Right atrium auricular region (tissue), 2 donors: ENCODE data around the gene BMPR1A. TPM values are rescaled to one million over a fixed set of nuclear protein-coding genes. Genes with fewer than 3 reads are reported as not detected.
A peak's percentile ranks its signal among the peaks of the same experiment; 100 is the strongest.

Source experiments
- DNase-seq: peaks from one replicate; pipeline ENCODE4 v3.0.0-alpha.2; 2019; ENCODE audit warnings: low spot score
- H3K27ac ChIP-seq, 2 donors: fragments of 200-600 bp; sonication (generic); 1 replicate in 1 of 2; 2 replicates in 1 of 2; pipeline ENCODE4 v1.5.1; 2016 to 2019
- H3K27me3 ChIP-seq, 2 donors: fragments of 200-600 bp; sonication (generic); one replicate each; pipeline versions ENCODE4 v1.5.1 to v1.6.0; 2017 to 2019
- H3K36me3 ChIP-seq: fragments of 200-600 bp; sonication (generic); one replicate; pipeline ENCODE4 v1.5.1; 2016
- H3K4me1 ChIP-seq, 2 donors: fragments of 200-600 bp; sonication (generic); one replicate each; pipeline versions ENCODE4 v1.5.1 to v1.6.0; 2017 to 2019
- H3K4me3 ChIP-seq, 2 donors: fragments of 200-600 bp; sonication (generic); 1 replicate in 1 of 2; 2 replicates in 1 of 2; pipeline ENCODE4 v1.5.1; 2017 to 2019; ENCODE audit warnings: mild to moderate bottlenecking in 1 of 2, moderate library complexity in 1 of 2
- H3K9me3 ChIP-seq, 2 donors: fragments of 200-600 bp; sonication (generic); one replicate each; pipeline ENCODE4 v1.5.1; 2019
- CTCF ChIP-seq, 2 donors: fragments of 200-600 bp; sonication (generic); IDR thresholded peaks; one replicate each; pipeline ENCODE4 v1.5.1; 2019; ENCODE audit warnings: antibody characterized with exemption in 2 of 2
- total RNA-seq, 2 donors: library from RNA; depleted of rRNA; stranded (reverse); fragments of >200 nt; gene quantifications; one replicate each; pipeline ENCODE4 v1.1.0, GENCODE V29; 2016

The BMPR1A gene
- total RNA-seq, 2 donors from 2014 or later = 28.6 to 41.2 TPM

GRCh38 chr10:86709396-86710185 lies 46.8 kb upstream of the BMPR1A start:
- TF ChIP-seq CTCF (IDR thresholded peaks at IDR 0.05) = no peak
- Histone ChIP-seq H3K9me3 (no peaks in the 10 kb centered on the region), H3K4me1 (peaks cover 0 to 68% of the 10 kb centered on the region in 2 donors), H3K27ac (peak overlapping the region; percentile 42 to 96), H3K27me3 (no peaks in the 10 kb centered on the region), H3K36me3 (peaks cover 58% of the 10 kb centered on the region), H3K4me3 (no peak overlapping the region)
- DNase-seq = no peak

GRCh38 chr10:86710987-86711512 lies 45.4 kb upstream of the BMPR1A start:
- Histone ChIP-seq H3K4me1 (peaks cover 0 to 70% of the 10 kb centered on the region in 2 donors), H3K4me3 (peak overlapping the region; percentile 44 to 63), H3K27ac (peak overlapping the region; percentile 91 to 96), H3K36me3 (peaks cover 50% of the 10 kb centered on the region), H3K9me3 (no peaks in the 10 kb centered on the region), H3K27me3 (no peaks in the 10 kb centered on the region)
- peak; percentile 55 to 92 for TF ChIP-seq CTCF (IDR thresholded peaks at IDR 0.05)
- peak; percentile 88 for DNase-seq

GRCh38 chr10:86711513-86712316 lies 44.7 kb upstream of the BMPR1A start:
- TF ChIP-seq CTCF (IDR thresholded peaks at IDR 0.05) = no peak

GRCh38 chr10:86712317-86712707 lies 44.1 kb upstream of the BMPR1A start:
- Histone ChIP-seq H3K4me1 (peaks cover 0 to 71% of the 10 kb centered on the region in 2 donors), H3K9me3 (no peaks in the 10 kb centered on the region), H3K4me3 (peak overlapping the region; percentile 44 to 63), H3K27me3 (no peaks in the 10 kb centered on the region), H3K27ac (peak overlapping the region; percentile 91 to 96), H3K36me3 (peaks cover 47% of the 10 kb centered on the region)
- TF ChIP-seq CTCF (IDR thresholded peaks at IDR 0.05) = no peak
- no peak for DNase-seq

More at GRCh38 chr10:86711513-86712316, 44.7 kb upstream of the BMPR1A start:
- Histone ChIP-seq H3K36me3 (peaks cover 47% of the 10 kb centered on the region), H3K27ac (peak overlapping the region; percentile 91 to 96), H3K4me3 (peak overlapping the region; percentile 44 to 63), H3K27me3 (no peaks in the 10 kb centered on the region), H3K4me1 (peaks cover 0 to 67% of the 10 kb centered on the region in 2 donors), H3K9me3 (no peaks in the 10 kb centered on the region)
- DNase-seq = peak; percentile 79

- H3K4me1 ChIP-seq = peaks cover 0 to 58% of the 10 kb centered on the region in 2 donors
- no peaks in the 10 kb centered on the region for H3K9me3 ChIP-seq
- no peak for DNase-seq
- no peaks in the 10 kb centered on the region for H3K27me3 ChIP-seq
- peaks cover 47% of the 10 kb centered on the region for H3K36me3 ChIP-seq
- H3K4me3 ChIP-seq = no peak overlapping the region
- TF ChIP-seq CTCF (IDR thresholded peaks at IDR 0.05) = no peak
- H3K27ac ChIP-seq = no peak overlapping the region
Observed at GRCh38 chr10:86715156-86715795, 41.1 kb upstream of the BMPR1A start.
